Epithelial cell of esophagus (primary cell): Measurements from ENCODE around the gene DHX9.

Source experiments
- DNase-seq: peaks from one replicate; pipeline ENCODE4 v3.0.0; 2010; ENCODE audit warnings: low read depth
- H3K4me3 ChIP-seq: 2 replicates; pipeline ENCODE4 v1.5.1; 2011; ENCODE audit warnings: mild to moderate bottlenecking, low read length, control low read depth
- CTCF ChIP-seq: IDR thresholded peaks from 2 replicates; pipeline ENCODE4 v1.5.1; 2011; ENCODE audit warnings: low read depth, mild to moderate bottlenecking, low read length, control low read depth, inconsistent platforms; ENCODE audit not compliant: insufficient read depth; ENCODE audit errors: missing control alignments

Gene DHX9

DNA sequence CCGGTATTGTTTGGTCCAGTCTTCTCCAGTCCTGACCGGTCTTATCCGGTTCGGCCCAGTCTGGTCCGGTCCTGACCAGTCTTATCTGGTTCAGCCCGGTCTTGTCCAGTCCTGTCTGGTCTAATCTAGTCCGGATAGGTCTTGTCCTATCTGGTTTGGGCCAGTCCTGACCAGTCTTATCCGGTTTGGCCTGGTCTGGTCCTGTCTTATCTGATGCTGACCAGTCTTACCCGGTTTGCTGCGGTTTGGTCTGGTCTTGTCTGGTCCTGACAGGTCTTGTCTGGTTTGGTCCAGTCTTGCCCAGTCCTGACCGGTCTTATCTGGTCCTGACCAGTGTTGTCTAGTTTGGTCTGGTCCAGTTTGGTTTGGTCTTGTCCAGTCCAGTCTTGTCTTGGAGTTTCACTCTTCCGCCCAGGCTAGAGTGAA is 30.1 kb downstream of the DHX9 start:
- no peak for TF ChIP-seq CTCF
- DNase-seq, result peak; percentile 35
- no peak overlapping the region for H3K4me3 ChIP-seq

- H3K4me3 ChIP-seq, result no peak overlapping the region
- TF ChIP-seq CTCF, result no peak
- no peak for DNase-seq
Observed at GRCh38 chr1:182872881-182873280, 33.7 kb downstream of the DHX9 start.

DNA sequence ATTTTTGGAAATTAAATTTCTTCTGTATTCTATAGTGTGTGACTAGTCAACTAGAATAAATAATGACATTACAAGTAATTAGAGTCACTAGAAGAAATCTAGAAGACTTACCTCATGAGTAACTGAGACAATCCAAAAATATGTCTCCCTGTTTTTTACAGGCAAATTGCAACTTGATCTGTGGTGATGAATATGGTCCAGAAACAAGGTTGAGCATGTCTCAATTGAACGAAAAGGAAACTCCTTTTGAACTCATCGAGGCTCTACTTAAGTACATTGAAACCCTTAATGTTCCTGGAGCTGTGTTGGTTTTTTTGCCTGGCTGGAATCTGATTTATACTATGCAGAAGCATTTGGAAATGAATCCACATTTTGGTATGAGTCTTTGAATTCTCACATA is 36.7 kb downstream of the DHX9 start:
- no peak for TF ChIP-seq CTCF
- DNase-seq, result peak; percentile 52
- H3K4me3 ChIP-seq, result no peak overlapping the region

DNA sequence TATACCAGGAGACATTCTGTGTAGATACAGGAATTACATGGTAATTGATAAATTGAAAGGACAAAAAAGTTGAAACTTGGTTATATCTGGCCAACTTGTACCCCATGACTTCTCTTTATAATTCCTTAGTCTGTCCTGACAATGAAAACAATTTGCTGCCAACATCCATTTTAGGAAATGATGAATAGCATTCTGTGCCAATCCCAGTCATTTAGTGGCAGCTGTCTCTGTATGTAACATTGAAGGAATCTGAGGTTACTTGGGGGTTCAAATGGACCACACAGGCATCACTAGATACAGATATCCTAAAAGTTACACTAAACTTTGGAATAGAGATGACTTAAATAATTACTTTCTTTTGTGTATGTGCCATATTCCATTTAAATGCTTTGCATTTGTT is 38.2 kb downstream of the DHX9 start:
- no peak for TF ChIP-seq CTCF
- no peak overlapping the region for H3K4me3 ChIP-seq
- DNase-seq, result no peak

DNA sequence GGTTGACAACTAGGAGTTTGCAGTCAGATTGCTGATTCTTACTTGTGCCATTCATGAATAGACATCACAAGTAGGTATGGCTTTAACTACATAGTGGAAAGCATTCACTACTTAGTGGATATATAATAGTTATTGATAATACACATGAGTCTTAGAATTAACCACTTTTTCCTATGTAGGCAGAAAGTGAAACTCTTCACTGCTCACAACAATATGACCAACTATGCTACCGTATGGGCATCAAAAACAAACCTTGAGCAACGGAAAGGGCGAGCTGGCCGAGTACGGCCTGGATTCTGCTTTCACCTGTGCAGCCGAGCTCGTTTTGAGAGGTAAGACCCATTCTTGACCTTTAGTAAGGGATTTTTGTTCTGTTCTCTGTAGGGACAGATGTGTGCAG is 38.7 kb downstream of the DHX9 start:
- no peak for TF ChIP-seq CTCF
- no peak for DNase-seq

GRCh38 chr1:182884872-182885271 is 45.7 kb downstream of the DHX9 start:
- no peak for TF ChIP-seq CTCF
- H3K4me3 ChIP-seq, result no peak overlapping the region
- DNase-seq, result no peak

More for the DNA sequence above, 38.7 kb downstream of the DHX9 start:
- H3K4me3 ChIP-seq, result no peak overlapping the region

DNA sequence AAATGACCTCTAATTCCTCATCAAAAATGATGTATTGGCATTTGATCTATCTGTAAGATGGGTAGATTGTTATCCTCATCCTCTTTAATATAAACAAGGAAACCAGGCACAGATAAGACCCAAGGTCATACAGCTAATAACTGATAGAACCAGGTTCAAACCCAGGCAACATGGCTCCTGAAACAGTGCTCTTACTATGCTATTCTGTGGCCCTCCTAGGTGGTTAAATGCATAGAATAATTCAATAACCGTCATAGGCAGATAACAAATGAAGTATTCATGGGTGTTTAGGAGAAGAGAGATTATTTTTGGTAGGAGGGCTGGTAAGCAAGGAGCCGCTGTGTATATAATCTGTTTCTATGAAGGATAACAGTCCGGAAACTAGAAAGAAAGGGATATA is 46.4 kb downstream of the DHX9 start:
- H3K4me3 ChIP-seq, result no peak overlapping the region
- no peak for TF ChIP-seq CTCF
- no peak for DNase-seq
